DOHH2 (cell line): ENCODE data around the gene CCDC107.

Source experiments
- EZH2phosphoT487 ChIP-seq: fragments of 200-600 bp; sonication (generic); IDR thresholded peaks from 2 replicates; pipeline ENCODE4 v1.6.1; 2017; ENCODE audit warnings: borderline replicate concordance, mild to moderate bottlenecking, antibody characterized with exemption, low read length, moderate library complexity, mixed read lengths
- TF ChIP-seq, protein P1 (sequence below): fragments of 200-600 bp; sonication (generic); IDR thresholded peaks from one replicate; pipeline ENCODE4 v1.5.1; 2014; ENCODE audit warnings: antibody characterized with exemption, mild to moderate bottlenecking, low read depth, low read length; ENCODE audit not compliant: poor library complexity, severe bottlenecking

DNA sequence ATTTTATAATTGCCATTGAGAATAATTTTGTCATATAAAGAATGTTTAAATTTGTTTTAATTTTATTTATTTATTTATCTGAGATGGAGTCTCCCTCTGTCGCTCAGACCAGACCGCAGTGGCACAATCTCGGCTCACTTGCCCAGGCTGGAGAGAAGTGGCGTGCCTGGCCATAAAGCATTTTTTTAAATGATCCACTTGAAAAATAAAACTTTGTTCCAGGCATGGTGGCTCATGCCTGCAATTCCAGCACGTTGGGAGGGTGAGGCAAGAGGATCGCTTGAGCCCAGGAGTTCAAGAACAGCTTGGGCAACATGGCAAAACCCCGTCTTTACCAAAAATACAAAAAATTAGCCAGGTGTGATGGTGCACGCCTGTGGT is 5.3 kb upstream of the CCDC107 start:
- TF ChIP-seq, protein P1, sequence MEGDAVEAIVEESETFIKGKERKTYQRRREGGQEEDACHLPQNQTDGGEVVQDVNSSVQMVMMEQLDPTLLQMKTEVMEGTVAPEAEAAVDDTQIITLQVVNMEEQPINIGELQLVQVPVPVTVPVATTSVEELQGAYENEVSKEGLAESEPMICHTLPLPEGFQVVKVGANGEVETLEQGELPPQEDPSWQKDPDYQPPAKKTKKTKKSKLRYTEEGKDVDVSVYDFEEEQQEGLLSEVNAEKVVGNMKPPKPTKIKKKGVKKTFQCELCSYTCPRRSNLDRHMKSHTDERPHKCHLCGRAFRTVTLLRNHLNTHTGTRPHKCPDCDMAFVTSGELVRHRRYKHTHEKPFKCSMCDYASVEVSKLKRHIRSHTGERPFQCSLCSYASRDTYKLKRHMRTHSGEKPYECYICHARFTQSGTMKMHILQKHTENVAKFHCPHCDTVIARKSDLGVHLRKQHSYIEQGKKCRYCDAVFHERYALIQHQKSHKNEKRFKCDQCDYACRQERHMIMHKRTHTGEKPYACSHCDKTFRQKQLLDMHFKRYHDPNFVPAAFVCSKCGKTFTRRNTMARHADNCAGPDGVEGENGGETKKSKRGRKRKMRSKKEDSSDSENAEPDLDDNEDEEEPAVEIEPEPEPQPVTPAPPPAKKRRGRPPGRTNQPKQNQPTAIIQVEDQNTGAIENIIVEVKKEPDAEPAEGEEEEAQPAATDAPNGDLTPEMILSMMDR = no peak
- TF ChIP-seq EZH2phosphoT487 = no peak
